Endothelial cell of umbilical vein (primary cell): Measurements from ENCODE around the gene VSTM2B. TPM values are rescaled to one million over a fixed set of nuclear protein-coding genes. Genes with fewer than 3 reads are reported as not detected.

Experiments used
- BruUV-seq: library from RNA; stranded (reverse); fragments of 400-500 nt; replicated peaks from 2 replicates; lab custom pipeline; 2021; lab: Mats Ljungman, UMichigan
- CTCF ChIA-PET: fragments of 300-600, 350-600 bp; sonication (Branson Sonifier 250); formaldehyde crosslinking; loops from one replicate; lab custom pipeline; 2021; ENCODE audit warnings: antibody characterized with exemption, inconsistent platforms; lab: Charles Lee
- POLR2A ChIA-PET: fragments of 300-600, 350-600 bp; sonication (Branson Sonifier 250); formaldehyde crosslinking; loops from one replicate; lab custom pipeline; 2021; ENCODE audit warnings: antibody characterized with exemption, inconsistent platforms; lab: Charles Lee
- DNase-seq: peaks from one replicate; pipeline ENCODE4 v3.0.0-alpha.2; 2011; ENCODE audit warnings: low read depth, low spot score
- FAIRE-seq: peaks from 2 replicates; lab custom pipeline; 2011; peaks lifted over from hg19 to GRCh38; lab: Jason Lieb, UNC
- H2AFZ ChIP-seq: 2 replicates; pipeline ENCODE4 v1.6.0; 2012; ENCODE audit warnings: low read depth, low read length, control low read depth, inconsistent platforms
- H3K27ac ChIP-seq: 2 replicates; pipeline ENCODE4 v1.5.1; 2011; ENCODE audit warnings: low read depth, mild to moderate bottlenecking, control low read depth, low read length, moderate library complexity; ENCODE audit not compliant: insufficient read depth
- H3K27me3 ChIP-seq, 2 experiments: 2 replicates each; pipeline versions ENCODE4 v1.6.0 to v1.6.1; 2011; ENCODE audit warnings: low read length in 2 of 2, mixed read lengths in 1 of 2; ENCODE audit not compliant: control insufficient read depth in 2 of 2, insufficient read depth in 2 of 2
- H3K36me3 ChIP-seq, 2 experiments: 2 replicates in 1 of 2; 3 replicates in 1 of 2; pipeline ENCODE4 v1.5.1; 2011; ENCODE audit warnings: low read length in 2 of 2, mild to moderate bottlenecking in 1 of 2, moderate library complexity in 1 of 2; ENCODE audit not compliant: control insufficient read depth in 2 of 2, insufficient read depth in 2 of 2; ENCODE audit errors: extremely low read depth in 1 of 2
- H3K4me1 ChIP-seq: 3 replicates; pipeline ENCODE4 v1.5.1; 2011; ENCODE audit warnings: mild to moderate bottlenecking, low read length; ENCODE audit not compliant: control insufficient read depth, insufficient read depth; ENCODE audit errors: extremely low read depth
- H3K4me2 ChIP-seq: 2 replicates; pipeline ENCODE4 v1.6.1; 2011; ENCODE audit warnings: low read length, control low read depth, mixed read lengths; ENCODE audit not compliant: insufficient read depth
- H3K4me3 ChIP-seq, 3 experiments: fragments of 200-600 bp in 1 of 3; sonication (generic), shearing (Covaris generic) in 1 of 3; replicated peaks in 1 of 3; 2 replicates each; pipeline ENCODE4 v1.5.1; 2011 to 2016; ENCODE audit warnings: control low read depth in 3 of 3, low read length in 3 of 3, mild to moderate bottlenecking in 2 of 3, inconsistent platforms in 1 of 3, low read depth in 1 of 3, moderate library complexity in 1 of 3; ENCODE audit not compliant: insufficient read depth in 1 of 3
- H3K79me2 ChIP-seq: 2 replicates; pipeline ENCODE4 v1.6.0; 2012; ENCODE audit warnings: low read length, inconsistent platforms; ENCODE audit not compliant: control insufficient read depth, insufficient read depth
- H3K9ac ChIP-seq: replicated peaks from 2 replicates; pipeline ENCODE3; 2011; ENCODE audit warnings: low read length, control low read depth; ENCODE audit not compliant: insufficient read depth; ENCODE audit errors: extremely low read depth
- H3K9me1 ChIP-seq: replicated peaks from 3 replicates; pipeline ENCODE4 v1.6.0; 2011; ENCODE audit warnings: mild to moderate bottlenecking, low read length; ENCODE audit not compliant: control insufficient read depth, insufficient read depth; ENCODE audit errors: extremely low read depth
- H3K9me3 ChIP-seq: replicated peaks from 2 replicates; pipeline ENCODE4 v1.5.1; 2012; ENCODE audit warnings: low read length, inconsistent platforms; ENCODE audit not compliant: control insufficient read depth, insufficient read depth
- H4K20me1 ChIP-seq: replicated peaks from 2 replicates; pipeline ENCODE3; 2011; ENCODE audit warnings: mild to moderate bottlenecking, low read length; ENCODE audit not compliant: control insufficient read depth, insufficient read depth; ENCODE audit errors: extremely low read depth
- EZH2 ChIP-seq: IDR thresholded peaks from 2 replicates; pipeline ENCODE4 v1.6.1; 2012; ENCODE audit warnings: borderline replicate concordance, low read depth, mild to moderate bottlenecking, moderate library complexity, low read length, inconsistent platforms; ENCODE audit not compliant: severe bottlenecking
- FOS ChIP-seq: IDR thresholded peaks from 2 replicates; pipeline ENCODE4 v1.6.1; 2011; ENCODE audit warnings: mild to moderate bottlenecking, low read length, moderate library complexity, borderline replicate concordance; ENCODE audit not compliant: insufficient read depth
- GATA2 ChIP-seq: IDR thresholded peaks from 2 replicates; pipeline ENCODE4 v1.7.0; 2011; ENCODE audit warnings: low read depth, mild to moderate bottlenecking, moderate library complexity, mixed read lengths, low read length; ENCODE audit not compliant: insufficient read length, insufficient read depth
- JUN ChIP-seq: IDR thresholded peaks from 2 replicates; pipeline ENCODE4 v1.6.1; 2011; ENCODE audit warnings: borderline replicate concordance, low read depth; ENCODE audit not compliant: insufficient read length, insufficient read depth
- MYC ChIP-seq: IDR thresholded peaks from one replicate; pipeline ENCODE4 v1.6.1; 2011; ENCODE audit warnings: mild to moderate bottlenecking, low read depth, low read length
- POLR2A ChIP-seq: IDR thresholded peaks from 2 replicates; pipeline ENCODE4 v1.6.1; 2012; ENCODE audit warnings: low read depth, mild to moderate bottlenecking, control low read depth, low read length
- POLR2AphosphoS5 ChIP-seq: IDR thresholded peaks from 2 replicates; pipeline ENCODE4 v1.6.1; 2012; ENCODE audit warnings: low read depth, mild to moderate bottlenecking, control low read depth, low read length, moderate library complexity; ENCODE audit not compliant: insufficient read depth
- dilution Hi-C: fragments of 300-500 bp; cut with MboI; formaldehyde crosslinking; loops from one replicate; pipeline ENCODE4 v1.15.0; 2019; ENCODE audit warnings: low sequenced_read_pairs; ENCODE audit not compliant: extremely low pct_ligation_motif_present
- intact Hi-C: fragments of 100-400 bp; cut with micrococcal nuclease; formaldehyde crosslinking; loops from one replicate; pipeline ENCODE4 v1.10.0; 2022
- polyA plus RNA-seq, 4 experiments: library from polyadenylated mRNA; depleted of rRNA in 3 of 4; stranded (reverse) in 3 of 4; unstranded in 1 of 4; fragments of >200 nt; gene quantifications; 2 replicates each; pipeline versions ENCODE4 v1.2.1 to v1.2.3, GENCODE V29; 2011 to 2012; ENCODE audit warnings: missing spikeins in 1 of 4
- total RNA-seq: library from RNA; stranded (reverse); gene quantifications from 2 replicates; pipeline ENCODE4 v1.2.3, GENCODE V29; 2021
- TF ChIP-seq, protein P1 (sequence below), 2 donors: IDR thresholded peaks; 1 replicate in 1 of 2; 2 replicates in 1 of 2; pipeline ENCODE4 v1.5.1; 2011; ENCODE audit warnings: low read length in 2 of 2, mild to moderate bottlenecking in 2 of 2, moderate library complexity in 2 of 2, control low read depth in 1 of 2, inconsistent platforms in 1 of 2, low read depth in 1 of 2; ENCODE audit not compliant: insufficient read depth in 1 of 2; ENCODE audit errors: extremely low read depth in 1 of 2
- TF ChIP-seq, protein P2 (sequence below): IDR thresholded peaks from 2 replicates; pipeline ENCODE4 v1.6.1; 2011; ENCODE audit not compliant: insufficient read depth, insufficient read length

VSTM2B gene
- total and polyA plus RNA-seq, 2 donors (not counting 3 experiments of a cell fraction or from before 2014, with no cell fraction given): not detected

DNA sequence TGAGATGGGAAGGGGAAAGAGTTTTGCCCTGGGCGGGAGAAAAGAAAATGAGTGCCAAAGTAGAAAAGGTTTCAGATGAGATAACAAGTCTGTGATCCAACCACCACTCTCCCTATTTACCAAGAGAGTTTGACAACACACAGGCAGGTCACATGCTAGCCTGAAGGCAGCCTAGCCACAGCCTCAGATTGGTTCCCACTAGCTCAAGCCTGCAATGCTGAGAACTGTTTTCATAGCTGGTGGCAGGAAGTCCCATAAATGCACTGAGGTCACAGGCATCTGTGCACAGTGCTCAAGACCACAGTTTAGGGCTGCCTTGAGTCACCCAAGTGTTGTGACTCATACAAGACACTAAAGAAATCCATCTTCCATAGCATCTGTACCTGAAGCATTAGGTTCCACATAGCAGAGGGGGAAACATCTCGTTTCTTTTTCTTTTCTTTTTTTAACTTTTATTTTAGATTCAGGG is 61.8 kb downstream of the VSTM2B start:
- POLR2A ChIA-PET: no interaction called here
- H3K36me3 ChIP-seq: no peaks in the 10 kb centered on the region
- H3K79me2 ChIP-seq: no peaks in the 10 kb centered on the region
- no peak overlapping the region for H3K27ac ChIP-seq
- H3K4me2 ChIP-seq: no peak overlapping the region
- H3K4me1 ChIP-seq: no peaks in the 10 kb centered on the region
- H3K9ac ChIP-seq: no peak overlapping the region
- no peak overlapping the region for H3K4me3 ChIP-seq
- H4K20me1 ChIP-seq: no peaks in the 10 kb centered on the region
- CTCF ChIA-PET: no interaction called here
- BruUV-seq: no TSS peak
- no peaks in the 10 kb centered on the region for H3K9me1 ChIP-seq
- intact Hi-C loops: no loop called here
- DNase-seq (no peak), FAIRE-seq (no peak)
- no peak for TF ChIP-seq EZH2
- TF ChIP-seq POLR2AphosphoS5: no peak
- TF ChIP-seq, protein P1, sequence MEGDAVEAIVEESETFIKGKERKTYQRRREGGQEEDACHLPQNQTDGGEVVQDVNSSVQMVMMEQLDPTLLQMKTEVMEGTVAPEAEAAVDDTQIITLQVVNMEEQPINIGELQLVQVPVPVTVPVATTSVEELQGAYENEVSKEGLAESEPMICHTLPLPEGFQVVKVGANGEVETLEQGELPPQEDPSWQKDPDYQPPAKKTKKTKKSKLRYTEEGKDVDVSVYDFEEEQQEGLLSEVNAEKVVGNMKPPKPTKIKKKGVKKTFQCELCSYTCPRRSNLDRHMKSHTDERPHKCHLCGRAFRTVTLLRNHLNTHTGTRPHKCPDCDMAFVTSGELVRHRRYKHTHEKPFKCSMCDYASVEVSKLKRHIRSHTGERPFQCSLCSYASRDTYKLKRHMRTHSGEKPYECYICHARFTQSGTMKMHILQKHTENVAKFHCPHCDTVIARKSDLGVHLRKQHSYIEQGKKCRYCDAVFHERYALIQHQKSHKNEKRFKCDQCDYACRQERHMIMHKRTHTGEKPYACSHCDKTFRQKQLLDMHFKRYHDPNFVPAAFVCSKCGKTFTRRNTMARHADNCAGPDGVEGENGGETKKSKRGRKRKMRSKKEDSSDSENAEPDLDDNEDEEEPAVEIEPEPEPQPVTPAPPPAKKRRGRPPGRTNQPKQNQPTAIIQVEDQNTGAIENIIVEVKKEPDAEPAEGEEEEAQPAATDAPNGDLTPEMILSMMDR (IDR thresholded peaks at IDR 0.05; ENCODE audit: extremely low read depth in 1 of 2, insufficient read depth in 1 of 2, low read depth in 1 of 2, low read length in 2 of 2): no peak
- no peak for TF ChIP-seq POLR2A
- no peak for TF ChIP-seq FOS
- H3K9me3 ChIP-seq: no peaks in the 10 kb centered on the region
- dilution Hi-C loops: no loop called here
- no peaks in the 10 kb centered on the region for H3K27me3 ChIP-seq
- H2AFZ ChIP-seq: no peak overlapping the region

DNA sequence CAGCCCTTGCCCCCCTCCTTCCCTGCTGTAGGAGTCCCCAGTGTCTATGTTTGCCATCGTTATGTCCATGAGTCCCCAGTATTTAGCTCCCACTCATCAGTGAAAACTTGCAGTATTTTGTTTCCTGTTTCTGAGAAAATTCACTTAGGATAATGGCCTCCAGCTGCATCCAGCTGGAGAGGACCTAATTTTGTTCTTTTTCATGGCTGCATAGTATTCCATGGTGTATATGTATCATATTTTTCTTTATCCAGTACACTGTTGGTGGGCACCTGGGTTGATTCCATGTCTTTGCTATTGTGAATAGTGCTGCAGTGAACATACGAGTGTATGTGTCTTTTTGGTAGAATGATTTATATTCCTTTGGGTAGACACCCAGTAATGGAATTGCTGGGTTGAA is 62.3 kb downstream of the VSTM2B start:
- H3K27me3 ChIP-seq: no peaks in the 10 kb centered on the region
- dilution Hi-C loops (no loop called here), intact Hi-C loops (no loop called here)
- no peaks in the 10 kb centered on the region for H3K9me3 ChIP-seq
- no peak overlapping the region for H3K27ac ChIP-seq
- H3K79me2 ChIP-seq: no peaks in the 10 kb centered on the region
- POLR2A ChIA-PET: no interaction called here
- H3K9me1 ChIP-seq: no peaks in the 10 kb centered on the region
- no peaks in the 10 kb centered on the region for H3K36me3 ChIP-seq
- CTCF ChIA-PET: no interaction called here
- H2AFZ ChIP-seq: no peak overlapping the region
- no peaks in the 10 kb centered on the region for H4K20me1 ChIP-seq
- no peak overlapping the region for H3K4me2 ChIP-seq
- H3K9ac ChIP-seq: no peak overlapping the region
- TF ChIP-seq EZH2 (no peak), GATA2 (no peak), JUN (no peak), POLR2AphosphoS5 (no peak), FOS (no peak), MYC (no peak), POLR2A (no peak)
- TF ChIP-seq, protein P1 (IDR thresholded peaks at IDR 0.05; ENCODE audit: extremely low read depth in 1 of 2, insufficient read depth in 1 of 2, low read depth in 1 of 2, low read length in 2 of 2): no peak
- TF ChIP-seq, protein P2, sequence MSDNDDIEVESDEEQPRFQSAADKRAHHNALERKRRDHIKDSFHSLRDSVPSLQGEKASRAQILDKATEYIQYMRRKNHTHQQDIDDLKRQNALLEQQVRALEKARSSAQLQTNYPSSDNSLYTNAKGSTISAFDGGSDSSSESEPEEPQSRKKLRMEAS: no peak
- no peak overlapping the region for H3K4me3 ChIP-seq
- no peaks in the 10 kb centered on the region for H3K4me1 ChIP-seq
- FAIRE-seq: no peak
- BruUV-seq: no TSS peak
- no peak for DNase-seq
